Activated CD8-positive, alpha-beta memory T cell treated with anti-CD3 and anti-CD28 coated beads, Interleukin-2, amount 10 ng/mL, durations not matched to agents 7 days and 5 days (primary cell): Measurements from ENCODE around the gene ANKMY1. TPM values are rescaled to one million over a fixed set of nuclear protein-coding genes. Genes with fewer than 3 reads are reported as not detected.
"Not testable (repeated sequence)": the region's sequence is repeated elsewhere in the genome, so short reads cannot be mapped to it uniquely, and the experiment has no call there.

Experiments
- ATAC-seq: fragments of 150-1000 bp; cut with Tn5 transposase; one replicate; pipeline ENCODE4 v1.10.0; 2021; ENCODE audit warnings: moderate library complexity
- CTCF ChIA-PET: fragments of 350-600 bp; sonication (Branson Sonifier 250); formaldehyde crosslinking; loops from one replicate; lab custom pipeline; 2021; ENCODE audit warnings: antibody characterized with exemption; lab: Charles Lee
- DNase-seq: peaks from one replicate; pipeline ENCODE4 v3.0.0-alpha.2; 2020
- H3K27ac Mint-ChIP-seq: one replicate; pipeline ENCODE4 v1.8.0; 2021; ENCODE audit warnings: mild to moderate bottlenecking, mixed read lengths
- H3K27me3 Mint-ChIP-seq: one replicate; pipeline ENCODE4 v1.8.0; 2021; ENCODE audit warnings: mixed read lengths
- H3K36me3 Mint-ChIP-seq: one replicate; pipeline ENCODE4 v1.8.0; 2021; ENCODE audit warnings: mild to moderate bottlenecking, mixed read lengths
- H3K4me1 Mint-ChIP-seq: one replicate; pipeline ENCODE4 v1.8.0; 2021; ENCODE audit warnings: mixed read lengths
- H3K4me3 Mint-ChIP-seq: one replicate; pipeline ENCODE4 v1.8.0; 2021; ENCODE audit warnings: mild to moderate bottlenecking, moderate library complexity, mixed read lengths
- H3K9me3 Mint-ChIP-seq: one replicate; pipeline ENCODE4 v1.8.0; 2022; ENCODE audit warnings: low read depth, mixed read lengths
- total RNA-seq, 2 experiments: library from RNA; stranded (reverse); gene quantifications; one replicate each; pipeline ENCODE4 v1.2.3, GENCODE V29; 2021

ANKMY1 gene
- total RNA-seq, 2 experiments from 2014 or later = 21.3 to 33.5 TPM

GRCh38 chr2:240558236-240558761 is 511 bp upstream of the ANKMY1 start:
- ATAC-seq (no peak), DNase-seq (no peak)
- H3K27ac Mint-ChIP-seq = peak overlapping the region; percentile 57
- H3K4me1 Mint-ChIP-seq = peaks cover 53% of the 10 kb centered on the region
- no peaks in the 10 kb centered on the region for H3K9me3 Mint-ChIP-seq
- H3K4me3 Mint-ChIP-seq = peak overlapping the region; percentile 71
- CTCF ChIA-PET = interaction anchor here (0.8 to 2.0 kb wide), 4 partner anchors 9 to 185 kb away, joined by 3 to 13 read pairs (median 4); partner anchors contain the start of gene CAPN10
- peaks cover 29% of the 10 kb centered on the region for H3K36me3 Mint-ChIP-seq
- no peaks in the 10 kb centered on the region for H3K27me3 Mint-ChIP-seq

- no peaks in the 10 kb centered on the region for H3K9me3 Mint-ChIP-seq
- H3K27ac Mint-ChIP-seq = no peak overlapping the region
- H3K36me3 Mint-ChIP-seq = peaks cover 25% of the 10 kb centered on the region
- CTCF ChIA-PET = interaction anchor here (0.8 to 2.0 kb wide), 6 partner anchors 9 to 186 kb away, joined by 3 to 13 read pairs (median 4); partner anchors contain the start of gene CAPN10
- H3K4me3 Mint-ChIP-seq = no peak overlapping the region
- peaks cover 42% of the 10 kb centered on the region for H3K4me1 Mint-ChIP-seq
- ATAC-seq (no peak), DNase-seq (peak; percentile 41)
- no peaks in the 10 kb centered on the region for H3K27me3 Mint-ChIP-seq
Measured at GRCh38 chr2:240557101-240557751, 562 bp downstream of the ANKMY1 start.

GRCh38 chr2:240556553-240557100 is 1.2 kb downstream of the ANKMY1 start:
- DNase-seq (peak; percentile 83), ATAC-seq (no peak)
- CTCF ChIA-PET = interaction anchor here (0.7 to 2.0 kb wide), 6 partner anchors 9 to 174 kb away, joined by 3 to 13 read pairs (median 4); partner anchors contain the start of gene CAPN10
- H3K27ac Mint-ChIP-seq = peak overlapping the region; percentile 37
- H3K4me3 Mint-ChIP-seq = no peak overlapping the region
- H3K27me3 Mint-ChIP-seq = no peaks in the 10 kb centered on the region
- H3K36me3 Mint-ChIP-seq = peaks cover 29% of the 10 kb centered on the region
- H3K4me1 Mint-ChIP-seq = peaks cover 37% of the 10 kb centered on the region
- H3K9me3 Mint-ChIP-seq = peaks cover 4% of the 10 kb centered on the region

- Mint-ChIP-seq H3K36me3 (peaks cover 35% of the 10 kb centered on the region), H3K27ac (no peak overlapping the region), H3K4me3 (no peak overlapping the region), H3K9me3 (peaks cover 6% of the 10 kb centered on the region), H3K27me3 (no peaks in the 10 kb centered on the region), H3K4me1 (peaks cover 32% of the 10 kb centered on the region)
- CTCF ChIA-PET = interaction anchor here (1.9 kb wide), 1 partner anchor 10 kb away, joined by 9 read pairs; no protein-coding TSS in a partner anchor
- DNase-seq = no peak
- no peak for ATAC-seq
Measured at GRCh38 chr2:240555541-240556250, 2.1 kb downstream of the ANKMY1 start.

- ATAC-seq (no peak), DNase-seq (no peak)
- Mint-ChIP-seq H3K36me3 (peaks cover 38% of the 10 kb centered on the region), H3K9me3 (peaks cover 7% of the 10 kb centered on the region), H3K27ac (no peak overlapping the region), H3K4me3 (no peak overlapping the region), H3K27me3 (no peaks in the 10 kb centered on the region), H3K4me1 (peaks cover 31% of the 10 kb centered on the region)
- CTCF ChIA-PET = interaction anchor here (0.8 kb wide), 1 partner anchor 41 kb away, joined by 3 read pairs; no protein-coding TSS in a partner anchor
Measured at GRCh38 chr2:240554767-240555493, 2.9 kb downstream of the ANKMY1 start.

GRCh38 chr2:240553956-240554480 is 3.8 kb downstream of the ANKMY1 start:
- CTCF ChIA-PET = interaction anchor here (0.8 to 1.1 kb wide), 2 partner anchors 40 kb away, joined by 3 read pairs; no protein-coding TSS in a partner anchor
- Mint-ChIP-seq H3K36me3 (peaks cover 33% of the 10 kb centered on the region), H3K4me1 (peaks cover 23% of the 10 kb centered on the region), H3K27me3 (no peaks in the 10 kb centered on the region), H3K4me3 (no peak overlapping the region), H3K9me3 (peaks cover 7% of the 10 kb centered on the region), H3K27ac (no peak overlapping the region)
- ATAC-seq (no peak), DNase-seq (no peak)

- CTCF ChIA-PET = interaction anchor here (1.8 kb wide), 1 partner anchor 38 kb away, joined by 5 read pairs; no protein-coding TSS in a partner anchor
- H3K27ac Mint-ChIP-seq = no peak overlapping the region
- H3K9me3 Mint-ChIP-seq = peaks cover 7% of the 10 kb centered on the region
Measured at GRCh38 chr2:240551811-240552210, 6.0 kb downstream of the ANKMY1 start.

GRCh38 chr2:240551288-240551687 is 6.5 kb downstream of the ANKMY1 start:
- Mint-ChIP-seq H3K9me3 (peaks cover 7% of the 10 kb centered on the region), H3K4me1 (peaks cover 1% of the 10 kb centered on the region), H3K4me3 (no peak overlapping the region), H3K27ac (no peak overlapping the region), H3K36me3 (peaks cover 33% of the 10 kb centered on the region), H3K27me3 (no peaks in the 10 kb centered on the region)
- ATAC-seq (no peak), DNase-seq (no peak)
- CTCF ChIA-PET = interaction anchor here (1.8 kb wide), 1 partner anchor 37 kb away, joined by 5 read pairs; no protein-coding TSS in a partner anchor

More at GRCh38 chr2:240551811-240552210, 6.0 kb downstream of the ANKMY1 start:
- Mint-ChIP-seq H3K27me3 (no peaks in the 10 kb centered on the region), H3K36me3 (peaks cover 33% of the 10 kb centered on the region), H3K4me3 (no peak overlapping the region), H3K4me1 (peaks cover 7% of the 10 kb centered on the region)
- ATAC-seq = no peak
- no peak for DNase-seq

- H3K4me1 Mint-ChIP-seq = no peaks in the 10 kb centered on the region
- no peak overlapping the region for H3K27ac Mint-ChIP-seq
Measured at GRCh38 chr2:240539906-240540305, 17.9 kb downstream of the ANKMY1 start.

GRCh38 chr2:240539101-240539500 is 18.7 kb downstream of the ANKMY1 start:
- ATAC-seq, DNase-seq, H3K4me3 Mint-ChIP-seq, H3K27ac Mint-ChIP-seq, H3K27me3 Mint-ChIP-seq, H3K4me1 Mint-ChIP-seq, CTCF ChIA-PET, H3K9me3 Mint-ChIP-seq: not testable (repeated sequence)
- peaks cover 54% of the 10 kb centered on the region for H3K36me3 Mint-ChIP-seq

More at GRCh38 chr2:240539906-240540305, 17.9 kb downstream of the ANKMY1 start:
- H3K27me3 Mint-ChIP-seq = no peaks in the 10 kb centered on the region
- no peak for DNase-seq
- CTCF ChIA-PET = no interaction called here
- H3K4me3 Mint-ChIP-seq = no peak overlapping the region
- no peak for ATAC-seq
- peaks cover 53% of the 10 kb centered on the region for H3K36me3 Mint-ChIP-seq
- H3K9me3 Mint-ChIP-seq = peaks cover 4% of the 10 kb centered on the region

- H3K4me1 Mint-ChIP-seq = no peaks in the 10 kb centered on the region
- ATAC-seq (no peak), DNase-seq (no peak)
- peaks cover 2% of the 10 kb centered on the region for H3K9me3 Mint-ChIP-seq
- CTCF ChIA-PET = interaction anchor here (2.2 kb wide), 1 partner anchor 24 kb away, joined by 6 read pairs; no protein-coding TSS in a partner anchor
- no peak overlapping the region for H3K4me3 Mint-ChIP-seq
- peaks cover 54% of the 10 kb centered on the region for H3K36me3 Mint-ChIP-seq
- no peaks in the 10 kb centered on the region for H3K27me3 Mint-ChIP-seq
- no peak overlapping the region for H3K27ac Mint-ChIP-seq
Measured at GRCh38 chr2:240538031-240538780, 19.6 kb downstream of the ANKMY1 start.
